Urinary bladder (tissue), 4 donors: ENCODE results near the gene TAF4. TPM values are rescaled to one million over a fixed set of nuclear protein-coding genes. Genes with fewer than 3 reads are reported as not detected.
"Not testable (repeated sequence)": the region's sequence is repeated elsewhere in the genome, so short reads cannot be mapped to it uniquely, and the experiment has no call there.

Experiments used
- DNase-seq: peaks from one replicate; pipeline ENCODE4 v3.0.0-alpha.2; 2015; ENCODE audit errors: extremely low spot score
- H3K27ac ChIP-seq: one replicate; pipeline ENCODE4 v1.5.1; 2013; ENCODE audit warnings: low read depth, mild to moderate bottlenecking, moderate library complexity
- H3K36me3 ChIP-seq: one replicate; pipeline ENCODE4 v1.6.1; 2013; ENCODE audit warnings: mild to moderate bottlenecking, moderate library complexity; ENCODE audit not compliant: insufficient read depth
- H3K4me1 ChIP-seq: one replicate; pipeline ENCODE4 v1.6.1; 2013; ENCODE audit warnings: mild to moderate bottlenecking, moderate library complexity; ENCODE audit not compliant: insufficient read depth
- H3K4me3 ChIP-seq: one replicate; pipeline ENCODE4 v1.5.1; 2013; ENCODE audit warnings: low read depth, low read length
- WGBS: extraction: QIAGEN DNeasy Blood & Tissue Kit; methylation state at CpG from one replicate; pipeline ENCODE4 v1.1.7; 2013; 5-methylcytosine and 5-hydroxymethylcytosine counted together
- polyA plus RNA-seq: library from polyadenylated mRNA; stranded (reverse); fragments of 200-250 nt; gene quantifications from one replicate; pipeline ENCODE4 v1.2.3, GENCODE V29; 2013
- total RNA-seq: library from RNA; depleted of rRNA; stranded (reverse); fragments of >200 nt; gene quantifications from one replicate; pipeline ENCODE4 v1.2.3, GENCODE V29; 2014
- donor health status: healthy with polysubstance abuse.
- donor health status: healthy.

TAF4 gene
- total and polyA plus RNA-seq, 2 donors = 8.9 to 9.9 TPM

GRCh38 chr20:62058941-62059340, 6.7 kb downstream of the TAF4 start:
- Histone ChIP-seq H3K36me3 (no peaks in the 10 kb centered on the region), H3K27ac (no peak overlapping the region), H3K4me1 (no peaks in the 10 kb centered on the region), H3K4me3 (no peak overlapping the region)
- WGBS = 96% methylated on average over 11 of the region's 11 CpGs
- no peak for DNase-seq

- Histone ChIP-seq H3K4me1 (no peaks in the 10 kb centered on the region), H3K27ac (no peak overlapping the region), H3K4me3 (no peak overlapping the region), H3K36me3 (no peaks in the 10 kb centered on the region)
- DNase-seq = no peak
- WGBS = 92% methylated on average over 11 of the region's 11 CpGs
These were observed 8.7 kb downstream of the TAF4 start for GRCh38 chr20:62056975-62057374.

GRCh38 chr20:62056377-62056776, 9.3 kb downstream of the TAF4 start:
- no peak overlapping the region for H3K4me3 ChIP-seq
- 93% methylated on average over 6 of the region's 6 CpGs for WGBS
- H3K4me1 ChIP-seq = no peaks in the 10 kb centered on the region
- no peak overlapping the region for H3K27ac ChIP-seq
- H3K36me3 ChIP-seq = no peaks in the 10 kb centered on the region
- no peak for DNase-seq

- H3K27ac ChIP-seq, DNase-seq, H3K36me3 ChIP-seq, H3K4me3 ChIP-seq, H3K4me1 ChIP-seq: not testable (repeated sequence)
- 98% methylated on average over 6 of the region's 6 CpGs for WGBS
These were observed 9.9 kb downstream of the TAF4 start for GRCh38 chr20:62055862-62056115.

GRCh38 chr20:62055106-62055861, 10.4 kb downstream of the TAF4 start:
- 96% methylated on average over 21 of the region's 21 CpGs for WGBS

GRCh38 chr20:62054451-62054953, 11.2 kb downstream of the TAF4 start:
- DNase-seq = no peak
- Histone ChIP-seq H3K4me3 (no peak overlapping the region), H3K4me1 (no peaks in the 10 kb centered on the region), H3K27ac (no peak overlapping the region), H3K36me3 (no peaks in the 10 kb centered on the region)
- WGBS = 95% methylated on average over 12 of the region's 12 CpGs

More at GRCh38 chr20:62055106-62055861, 10.4 kb downstream of the TAF4 start:
- Histone ChIP-seq H3K36me3 (no peaks in the 10 kb centered on the region), H3K27ac (no peak overlapping the region), H3K4me3 (no peak overlapping the region), H3K4me1 (no peaks in the 10 kb centered on the region)
- DNase-seq = no peak

- 93% methylated on average over 22 of the region's 22 CpGs for WGBS
- Histone ChIP-seq H3K27ac (no peak overlapping the region), H3K4me1 (no peaks in the 10 kb centered on the region), H3K4me3 (no peak overlapping the region), H3K36me3 (no peaks in the 10 kb centered on the region)
- DNase-seq = no peak
These were observed 12.1 kb downstream of the TAF4 start for GRCh38 chr20:62053465-62054196.

GRCh38 chr20:62052842-62053464, 12.7 kb downstream of the TAF4 start:
- WGBS = 92% methylated on average over 26 of the region's 26 CpGs
- no peaks in the 10 kb centered on the region for H3K36me3 ChIP-seq
- no peak overlapping the region for H3K27ac ChIP-seq
- DNase-seq = no peak
- H3K4me1 ChIP-seq = no peaks in the 10 kb centered on the region
- no peak overlapping the region for H3K4me3 ChIP-seq

- 91% methylated on average over 13 of the region's 13 CpGs for WGBS
- Histone ChIP-seq H3K4me3 (no peak overlapping the region), H3K4me1 (no peaks in the 10 kb centered on the region), H3K36me3 (no peaks in the 10 kb centered on the region), H3K27ac (no peak overlapping the region)
- DNase-seq = no peak
These were observed 13.3 kb downstream of the TAF4 start for GRCh38 chr20:62052336-62052841.

GRCh38 chr20:62051546-62052255, 14.0 kb downstream of the TAF4 start:
- Histone ChIP-seq H3K27ac (no peak overlapping the region), H3K4me3 (no peak overlapping the region), H3K4me1 (no peaks in the 10 kb centered on the region), H3K36me3 (no peaks in the 10 kb centered on the region)
- WGBS = 84% methylated on average over 17 of the region's 17 CpGs
- no peak for DNase-seq

- H3K36me3 ChIP-seq = no peaks in the 10 kb centered on the region
- 50% methylated on average over 16 of the region's 16 CpGs for WGBS
- H3K4me1 ChIP-seq = no peaks in the 10 kb centered on the region
- no peak overlapping the region for H3K4me3 ChIP-seq
- no peak overlapping the region for H3K27ac ChIP-seq
- no peak for DNase-seq
These were observed 14.5 kb downstream of the TAF4 start for GRCh38 chr20:62051144-62051543.

- Histone ChIP-seq H3K4me1 (no peaks in the 10 kb centered on the region), H3K4me3 (no peak overlapping the region), H3K27ac (no peak overlapping the region), H3K36me3 (no peaks in the 10 kb centered on the region)
- DNase-seq = no peak
- 72% methylated on average over 18 of the region's 18 CpGs for WGBS
These were observed 15.2 kb downstream of the TAF4 start for GRCh38 chr20:62050166-62051120.
